Keratinocyte (primary cell): ENCODE data around the gene DIS3L2. TPM values are rescaled to one million over a fixed set of nuclear protein-coding genes. Genes with fewer than 3 reads are reported as not detected.
"Not testable (repeated sequence)": the region's sequence is repeated elsewhere in the genome, so short reads cannot be mapped to it uniquely, and the experiment has no call there.

Experiments
- DNase-seq: peaks from one replicate; pipeline ENCODE4 v3.0.0-alpha.2; 2011; ENCODE audit warnings: low read depth, missing footprints, low spot score
- FAIRE-seq: peaks from 2 replicates; lab custom pipeline; 2011; peaks lifted over from hg19 to GRCh38; lab: Jason Lieb, UNC
- H2AFZ ChIP-seq: 2 replicates; pipeline ENCODE4 v1.6.0; 2012; ENCODE audit warnings: low read length, control low read depth, inconsistent platforms; ENCODE audit not compliant: control insufficient read depth
- H3K27ac ChIP-seq: 2 replicates; pipeline ENCODE4 v1.5.1; 2011; ENCODE audit warnings: low read length; ENCODE audit not compliant: control insufficient read depth, insufficient read depth
- H3K27me3 ChIP-seq: 3 replicates; pipeline ENCODE4 v1.6.0; 2011; ENCODE audit warnings: low read length; ENCODE audit not compliant: control insufficient read depth, insufficient read depth; ENCODE audit errors: extremely low read depth
- H3K36me3 ChIP-seq, 2 experiments: 2 replicates in 1 of 2; 3 replicates in 1 of 2; pipeline ENCODE4 v1.5.1; 2011; ENCODE audit warnings: low read length in 2 of 2, mild to moderate bottlenecking in 1 of 2; ENCODE audit not compliant: control insufficient read depth in 2 of 2, insufficient read depth in 2 of 2; ENCODE audit errors: extremely low read depth in 1 of 2
- H3K4me1 ChIP-seq: 3 replicates; pipeline ENCODE4 v1.5.1; 2011; ENCODE audit warnings: low read length; ENCODE audit not compliant: control insufficient read depth, insufficient read depth; ENCODE audit errors: extremely low read depth
- H3K4me2 ChIP-seq: 3 replicates; pipeline ENCODE4 v1.6.0; 2011; ENCODE audit warnings: low read depth, low read length; ENCODE audit not compliant: control insufficient read depth, insufficient read depth; ENCODE audit errors: extremely low read depth
- H3K4me3 ChIP-seq, 3 experiments: fragments of 200-600 bp in 1 of 3; sonication (generic) in 1 of 3; 2 replicates in 2 of 3; 3 replicates in 1 of 3; pipeline ENCODE4 v1.5.1; 2011 to 2016; ENCODE audit warnings: low read length in 3 of 3, mild to moderate bottlenecking in 3 of 3, control low read depth in 2 of 3, inconsistent platforms in 1 of 3, low read depth in 1 of 3, mixed read lengths in 1 of 3, mixed run types in 1 of 3, moderate library complexity in 1 of 3; ENCODE audit not compliant: control insufficient read depth in 2 of 3, insufficient read depth in 2 of 3; ENCODE audit errors: extremely low read depth in 1 of 3
- H3K79me2 ChIP-seq: 2 replicates; pipeline ENCODE4 v1.6.0; 2012; ENCODE audit warnings: low read length; ENCODE audit not compliant: control insufficient read depth, insufficient read depth
- H3K9ac ChIP-seq: 3 replicates; pipeline ENCODE4 v1.6.0; 2011; ENCODE audit warnings: low read length; ENCODE audit not compliant: control insufficient read depth, insufficient read depth; ENCODE audit errors: extremely low read depth
- H3K9me1 ChIP-seq: 3 replicates; pipeline ENCODE4 v1.6.0; 2011; ENCODE audit warnings: low read length; ENCODE audit not compliant: control insufficient read depth, insufficient read depth; ENCODE audit errors: extremely low read depth
- H3K9me3 ChIP-seq: 2 replicates; pipeline ENCODE4 v1.5.1; 2012; ENCODE audit warnings: low read depth, low read length; ENCODE audit not compliant: control insufficient read depth
- H4K20me1 ChIP-seq: 3 replicates; pipeline ENCODE4 v1.6.0; 2011; ENCODE audit warnings: low read length; ENCODE audit not compliant: control insufficient read depth, insufficient read depth; ENCODE audit errors: extremely low read depth
- EZH2 ChIP-seq: IDR thresholded peaks from one replicate; pipeline ENCODE4 v1.6.1; 2012; ENCODE audit warnings: inconsistent platforms, mild to moderate bottlenecking, low read length, moderate library complexity
- dilution Hi-C: fragments of 300-500 bp; cut with MboI; formaldehyde crosslinking; loops from one replicate; pipeline ENCODE4 v1.7.0; 2020; ENCODE audit warnings: low sequenced_read_pairs; ENCODE audit not compliant: extremely low pct_ligation_motif_present
- polyA plus RNA-seq, 5 experiments: library from polyadenylated mRNA; depleted of rRNA in 3 of 5; stranded (reverse) in 3 of 5; stranded (forward) in 1 of 5; unstranded in 1 of 5; fragments of >200 nt; gene quantifications; 1 replicate in 1 of 5; 2 replicates in 3 of 5; 3 replicates in 1 of 5; pipeline versions ENCODE4 v1.2.1 to v1.2.3, GENCODE V29; 2011 to 2012; ENCODE audit warnings: missing spikeins in 2 of 5, low read depth in 1 of 5, low replicate concordance in 1 of 5
- TF ChIP-seq, protein P1 (sequence below), 3 experiments: IDR thresholded peaks in 1 of 3; conservative IDR thresholded peaks in 1 of 3; optimal IDR thresholded peaks in 1 of 3; 2 replicates in 2 of 3; 3 replicates in 1 of 3; pipeline versions ENCODE3 to v1.5.1; 2011; ENCODE audit warnings: low read length in 3 of 3, mild to moderate bottlenecking in 3 of 3, moderate library complexity in 2 of 3, control low read depth in 1 of 3, inconsistent platforms in 1 of 3; ENCODE audit not compliant: insufficient read depth in 2 of 3; ENCODE audit errors: extremely low read depth in 1 of 3

The DIS3L2 gene
- polyA plus RNA-seq, 1 donor (not counting 4 experiments of a cell fraction or from before 2014, with no cell fraction given), result 8.6 TPM

DNA sequence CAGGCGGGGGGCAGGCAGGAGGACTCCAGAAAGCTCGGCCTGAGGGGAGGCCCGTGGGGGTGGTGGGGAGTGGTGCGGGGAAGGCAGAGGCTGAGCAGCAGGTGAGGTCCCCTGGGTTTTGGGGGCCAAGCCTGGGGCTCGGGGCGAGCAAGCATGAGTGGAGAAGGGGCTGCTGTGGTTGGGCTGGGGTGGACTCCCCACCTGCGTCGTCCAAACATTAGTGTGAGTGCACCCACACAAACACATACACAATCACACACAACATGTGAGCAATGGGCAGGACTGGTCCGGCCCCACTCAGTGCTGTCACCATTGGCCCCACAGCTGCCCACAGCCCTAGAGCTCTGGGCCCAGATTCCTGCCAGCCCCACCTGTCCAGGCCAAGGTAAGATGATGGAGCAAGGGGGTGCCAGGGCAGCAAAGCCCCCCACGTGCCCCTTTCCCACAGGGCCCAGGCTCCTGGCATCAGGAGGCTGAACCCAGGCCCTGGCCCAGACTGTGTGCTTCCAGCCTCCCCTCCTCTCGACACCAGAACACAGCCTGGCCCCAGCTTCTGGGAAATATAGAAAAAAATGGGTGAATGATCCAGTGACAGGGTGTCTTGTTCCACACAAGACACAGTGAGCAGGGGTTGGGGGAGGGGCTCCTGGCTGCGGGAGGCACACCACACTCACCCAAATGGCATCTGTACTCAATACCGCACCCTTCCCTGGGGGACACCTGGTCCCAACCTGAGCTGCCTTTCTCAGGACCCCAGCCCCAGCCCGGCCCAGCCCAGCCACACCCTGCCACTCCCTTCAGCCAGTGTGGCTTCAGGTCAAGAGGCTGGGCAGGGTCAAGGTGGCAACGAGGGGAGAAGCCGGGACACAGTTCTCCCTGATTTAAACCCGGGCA lies 416.6 kb downstream of the DIS3L2 start:
- no peak overlapping the region for H3K4me3 ChIP-seq
- no peaks in the 10 kb centered on the region for H4K20me1 ChIP-seq
- H3K4me2 ChIP-seq, result no peak overlapping the region
- dilution Hi-C loops, result no loop called here
- H3K27me3 ChIP-seq, result peaks cover 15% of the 10 kb centered on the region
- H3K9me1 ChIP-seq, result no peaks in the 10 kb centered on the region
- H3K4me1 ChIP-seq, result peaks cover 3% of the 10 kb centered on the region
- TF ChIP-seq EZH2, result no peak
- TF ChIP-seq, protein P1, sequence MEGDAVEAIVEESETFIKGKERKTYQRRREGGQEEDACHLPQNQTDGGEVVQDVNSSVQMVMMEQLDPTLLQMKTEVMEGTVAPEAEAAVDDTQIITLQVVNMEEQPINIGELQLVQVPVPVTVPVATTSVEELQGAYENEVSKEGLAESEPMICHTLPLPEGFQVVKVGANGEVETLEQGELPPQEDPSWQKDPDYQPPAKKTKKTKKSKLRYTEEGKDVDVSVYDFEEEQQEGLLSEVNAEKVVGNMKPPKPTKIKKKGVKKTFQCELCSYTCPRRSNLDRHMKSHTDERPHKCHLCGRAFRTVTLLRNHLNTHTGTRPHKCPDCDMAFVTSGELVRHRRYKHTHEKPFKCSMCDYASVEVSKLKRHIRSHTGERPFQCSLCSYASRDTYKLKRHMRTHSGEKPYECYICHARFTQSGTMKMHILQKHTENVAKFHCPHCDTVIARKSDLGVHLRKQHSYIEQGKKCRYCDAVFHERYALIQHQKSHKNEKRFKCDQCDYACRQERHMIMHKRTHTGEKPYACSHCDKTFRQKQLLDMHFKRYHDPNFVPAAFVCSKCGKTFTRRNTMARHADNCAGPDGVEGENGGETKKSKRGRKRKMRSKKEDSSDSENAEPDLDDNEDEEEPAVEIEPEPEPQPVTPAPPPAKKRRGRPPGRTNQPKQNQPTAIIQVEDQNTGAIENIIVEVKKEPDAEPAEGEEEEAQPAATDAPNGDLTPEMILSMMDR (optimal IDR thresholded peaks at IDR 0.05 in 1 of 3, IDR thresholded peaks at IDR 0.05 in 1 of 3, conservative IDR thresholded peaks at IDR 0.05 in 1 of 3; ENCODE audit: extremely low read depth in 1 of 3, insufficient read depth in 2 of 3, low read length in 3 of 3), result no peak
- H3K9ac ChIP-seq, result no peak overlapping the region
- H3K9me3 ChIP-seq, result no peaks in the 10 kb centered on the region
- no peak overlapping the region for H2AFZ ChIP-seq
- FAIRE-seq, result no peak
- H3K27ac ChIP-seq, result no peak overlapping the region
- H3K36me3 ChIP-seq, result no peaks in the 10 kb centered on the region
- no peaks in the 10 kb centered on the region for H3K79me2 ChIP-seq
- DNase-seq, result no peak

DNA sequence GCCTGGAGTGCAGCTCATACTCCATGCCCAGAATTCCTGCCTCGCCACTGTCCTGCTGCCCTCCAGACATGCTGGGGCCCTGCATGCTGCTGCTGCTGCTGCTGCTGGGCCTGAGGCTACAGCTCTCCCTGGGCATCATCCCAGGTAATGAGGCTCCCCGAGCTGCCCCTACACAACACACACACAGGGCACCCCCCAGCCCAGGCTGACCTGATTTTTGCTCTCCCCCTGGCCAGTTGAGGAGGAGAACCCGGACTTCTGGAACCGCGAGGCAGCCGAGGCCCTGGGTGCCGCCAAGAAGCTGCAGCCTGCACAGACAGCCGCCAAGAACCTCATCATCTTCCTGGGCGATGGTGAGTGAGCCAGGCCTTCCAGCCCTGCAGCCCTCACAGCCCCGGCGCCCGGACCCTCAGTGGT lies 417.2 kb downstream of the DIS3L2 start, which contains the start of gene ALPP:
Gene ALPP (plus strand): TSS at position 17 of the 417 bp plus-strand sequence. CDS start 52 bp downstream, at position 69.
- H3K79me2 ChIP-seq, H2AFZ ChIP-seq, H3K4me1 ChIP-seq, H4K20me1 ChIP-seq, H3K4me3 ChIP-seq, H3K9me3 ChIP-seq, H3K4me2 ChIP-seq, DNase-seq, H3K36me3 ChIP-seq, H3K9ac ChIP-seq, dilution Hi-C loops, FAIRE-seq, H3K27ac ChIP-seq, H3K9me1 ChIP-seq: not testable (repeated sequence)
- peaks cover 21% of the 10 kb centered on the region for H3K27me3 ChIP-seq

DNA sequence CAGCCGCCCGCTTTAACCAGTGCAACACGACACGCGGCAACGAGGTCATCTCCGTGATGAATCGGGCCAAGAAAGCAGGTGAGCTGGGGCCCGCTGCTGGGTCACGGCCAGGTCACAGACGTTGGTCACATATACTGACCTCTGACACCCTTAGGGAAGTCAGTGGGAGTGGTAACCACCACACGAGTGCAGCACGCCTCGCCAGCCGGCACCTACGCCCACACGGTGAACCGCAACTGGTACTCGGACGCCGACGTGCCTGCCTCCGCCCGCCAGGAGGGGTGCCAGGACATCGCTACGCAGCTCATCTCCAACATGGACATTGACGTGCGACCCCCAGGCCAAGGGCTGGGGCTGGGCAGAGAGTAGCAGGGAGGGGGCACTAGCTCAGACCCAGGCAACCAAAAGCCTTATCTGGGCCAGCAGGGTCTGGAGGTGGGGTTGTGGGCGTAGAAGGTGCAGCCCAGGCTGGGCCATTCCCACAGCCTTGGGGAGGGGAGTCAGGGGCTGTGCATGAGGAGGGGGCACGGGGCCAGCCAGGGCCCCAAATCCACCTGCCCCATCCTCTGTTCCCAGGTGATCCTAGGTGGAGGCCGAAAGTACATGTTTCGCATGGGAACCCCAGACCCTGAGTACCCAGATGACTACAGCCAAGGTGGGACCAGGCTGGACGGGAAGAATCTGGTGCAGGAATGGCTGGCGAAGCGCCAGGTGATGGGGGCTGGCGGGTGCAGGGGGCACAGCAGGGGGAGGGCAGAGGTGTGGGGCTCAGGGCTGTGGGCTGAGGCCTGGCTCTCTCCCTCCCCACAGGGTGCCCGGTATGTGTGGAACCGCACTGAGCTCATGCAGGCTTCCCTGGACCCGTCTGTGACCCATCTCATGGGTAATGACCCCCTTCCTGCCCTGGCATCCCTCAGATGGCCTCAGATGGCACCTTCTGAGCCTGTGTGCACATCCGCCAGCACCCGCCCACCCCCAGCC lies 418.4 kb downstream of the DIS3L2 start:
- H3K9ac ChIP-seq, H4K20me1 ChIP-seq, H3K79me2 ChIP-seq, dilution Hi-C loops, H3K9me1 ChIP-seq, H3K4me3 ChIP-seq, H3K9me3 ChIP-seq, FAIRE-seq, DNase-seq, H3K36me3 ChIP-seq, H3K4me2 ChIP-seq, H3K27ac ChIP-seq, H3K4me1 ChIP-seq, H2AFZ ChIP-seq: not testable (repeated sequence)
- peaks cover 30% of the 10 kb centered on the region for H3K27me3 ChIP-seq
